Stimulated activated CD8-positive, alpha-beta memory T cell treated with anti-CD3 and anti-CD28 coated beads, Interleukin-4, amount 100 ng/mL, for 1 hour (primary cell): Measurements from ENCODE around the gene DPH2.

Source experiments
- DNase-seq, 2 donors: peaks; one replicate each; pipeline ENCODE4 v3.0.0-alpha.2; 2020; ENCODE audit warnings: low read depth in 2 of 2, low spot score in 1 of 2

DPH2 gene

GRCh38 chr1:43968348-43968948 lies 1.4 kb upstream of the DPH2 start:
- DNase-seq = no peak

GRCh38 chr1:43969416-43969745 lies 429 bp upstream of the DPH2 start:
- no peak for DNase-seq

GRCh38 chr1:43970502-43970901 lies 692 bp downstream of the DPH2 start:
- no peak for DNase-seq

- DNase-seq = no peak
These were observed 1.1 kb downstream of the DPH2 start for GRCh38 chr1:43970911-43971310.

GRCh38 chr1:43971336-43971980 lies 1.6 kb downstream of the DPH2 start:
- no peak for DNase-seq

GRCh38 chr1:43973981-43974442 lies 4.2 kb downstream of the DPH2 start:
- no peak for DNase-seq

GRCh38 chr1:43974443-43975248 lies 4.8 kb downstream of the DPH2 start, which contains the start of gene ATP6V0B:
Gene ATP6V0B (plus strand): TSS chr1:43974960. CDS start chr1:43975041, 81 bp downstream.
- peak; percentile 83 to 89 for DNase-seq

- no peak for DNase-seq
These were observed 5.6 kb downstream of the DPH2 start for GRCh38 chr1:43975249-43975961.

GRCh38 chr1:43976045-43976444 lies 6.2 kb downstream of the DPH2 start:
- DNase-seq = no peak

GRCh38 chr1:43976890-43977289 lies 7.1 kb downstream of the DPH2 start:
- no peak for DNase-seq

GRCh38 chr1:43977376-43978263 lies 7.8 kb downstream of the DPH2 start:
- no peak for DNase-seq

GRCh38 chr1:43978264-43978550 lies 8.4 kb downstream of the DPH2 start:
- DNase-seq = no peak

- DNase-seq = no peak
These were observed 8.9 kb downstream of the DPH2 start, which contains the start of gene B4GALT2 for GRCh38 chr1:43978551-43979260. Gene B4GALT2 (plus strand): TSS chr1:43979210. CDS start chr1:43981161, 1,951 bp downstream.

GRCh38 chr1:43979261-43979527 lies 9.4 kb downstream of the DPH2 start:
- DNase-seq = no peak

- DNase-seq = no peak
These were observed 9.9 kb downstream of the DPH2 start for GRCh38 chr1:43979528-43980254.

- DNase-seq = no peak
These were observed 10.7 kb downstream of the DPH2 start for GRCh38 chr1:43980255-43981134.

- no peak for DNase-seq
These were observed 11.3 kb downstream of the DPH2 start for GRCh38 chr1:43981135-43981491.

- no peak for DNase-seq
These were observed 11.8 kb downstream of the DPH2 start for GRCh38 chr1:43981636-43982035.

- no peak for DNase-seq
These were observed 12.4 kb downstream of the DPH2 start for GRCh38 chr1:43982241-43982640.
